GM23338 (cell line): Measurements from ENCODE around the gene CIT. TPM values are rescaled to one million over a fixed set of nuclear protein-coding genes. Genes with fewer than 3 reads are reported as not detected.

Source experiments
- ATAC-seq: fragments of 200-7000 bp; cut with Tn5 transposase; 3 replicates; pipeline ENCODE4 v1.9.1; 2020
- DNase-seq: peaks from one replicate; pipeline ENCODE4 v3.0.0-alpha.2; 2015; ENCODE audit warnings: low spot score
- H2AFZ ChIP-seq: fragments of 200-600 bp; sonication (generic); 2 replicates; pipeline ENCODE4 v1.8.0; 2016; ENCODE audit warnings: antibody characterized with exemption, mild to moderate bottlenecking, moderate library complexity
- H3F3A ChIP-seq: fragments of 200-600 bp; sonication (generic); replicated peaks from 2 replicates; pipeline ENCODE4 v1.8.0; 2017; ENCODE audit warnings: antibody characterized with exemption, mixed run types, low read depth
- H3K27ac ChIP-seq: fragments of 200-600 bp; sonication (generic); 2 replicates; pipeline ENCODE4 v1.6.1; 2016; ENCODE audit warnings: low read depth
- H3K27me3 ChIP-seq: fragments of 200-600 bp; sonication (generic); 2 replicates; pipeline ENCODE4 v1.8.0; 2016; ENCODE audit warnings: mild to moderate bottlenecking, mixed run types, moderate library complexity; ENCODE audit not compliant: insufficient read depth
- H3K36me3 ChIP-seq: fragments of 200-600 bp; sonication (generic); 2 replicates; pipeline ENCODE4 v1.8.0; 2016; ENCODE audit warnings: mild to moderate bottlenecking; ENCODE audit not compliant: insufficient read depth
- H3K4me1 ChIP-seq: fragments of 200-600 bp; sonication (generic); 2 replicates; pipeline ENCODE4 v1.8.0; 2016; ENCODE audit warnings: mild to moderate bottlenecking, moderate library complexity; ENCODE audit not compliant: insufficient read depth
- H3K4me2 ChIP-seq: fragments of 200-600 bp; sonication (generic); 2 replicates; pipeline ENCODE4 v1.7.1; 2017; ENCODE audit warnings: mixed run types
- H3K4me3 ChIP-seq: fragments of 200-600 bp; sonication (generic); 2 replicates; pipeline ENCODE4 v1.6.1; 2016; ENCODE audit warnings: mixed run types
- H3K79me2 ChIP-seq: fragments of 200-600 bp; sonication (generic); replicated peaks from 2 replicates; pipeline ENCODE4 v1.8.0; 2017; ENCODE audit warnings: mild to moderate bottlenecking; ENCODE audit not compliant: insufficient read depth
- H3K9me2 ChIP-seq: fragments of 200-600 bp; sonication (generic); 2 replicates; pipeline ENCODE4 v1.8.0; 2017; ENCODE audit not compliant: insufficient read depth
- H4K20me1 ChIP-seq: fragments of 200-600 bp; sonication (generic); replicated peaks from 2 replicates; pipeline ENCODE4 v1.8.0; 2017; ENCODE audit warnings: mild to moderate bottlenecking; ENCODE audit not compliant: insufficient read depth
- H3K27ac Mint-ChIP-seq: 2 replicates; pipeline ENCODE4 v1.8.0; 2020; ENCODE audit warnings: inconsistent platforms, mild to moderate bottlenecking, moderate library complexity, mixed read lengths
- H3K27me3 Mint-ChIP-seq: 3 replicates; pipeline ENCODE4 v1.8.0; 2022; ENCODE audit warnings: low read depth, mild to moderate bottlenecking, moderate library complexity, mixed read lengths, inconsistent platforms; ENCODE audit not compliant: insufficient read depth, poor library complexity
- H3K36me3 Mint-ChIP-seq: 3 replicates; pipeline ENCODE4 v1.8.0; 2021; ENCODE audit warnings: low read depth, mild to moderate bottlenecking, inconsistent platforms, moderate library complexity, mixed read lengths
- H3K4me1 Mint-ChIP-seq: 3 replicates; pipeline ENCODE4 v1.8.0; 2020; ENCODE audit warnings: mild to moderate bottlenecking, inconsistent platforms, mixed read lengths
- H3K4me3 Mint-ChIP-seq: 3 replicates; pipeline ENCODE4 v1.8.0; 2021; ENCODE audit warnings: moderate library complexity, mild to moderate bottlenecking, inconsistent platforms, mixed read lengths
- H3K9me3 Mint-ChIP-seq: 3 replicates; pipeline ENCODE4 v1.8.0; 2020; ENCODE audit warnings: moderate library complexity, mild to moderate bottlenecking, inconsistent platforms, mixed read lengths
- CREB1 ChIP-seq: fragments of 250-450 bp; sonication (Bioruptor Pico); IDR thresholded peaks from 2 replicates; pipeline ENCODE4 v1.5.0; 2020; ENCODE audit warnings: low read depth, mild to moderate bottlenecking, moderate library complexity
- ETS1 ChIP-seq: IDR thresholded peaks from 2 replicates; pipeline ENCODE4 v1.6.1; 2016; ENCODE audit warnings: antibody characterized with exemption
- EZH2 ChIP-seq: fragments of 200-600 bp; sonication (generic); IDR thresholded peaks from one replicate; pipeline ENCODE4 v1.8.0; 2017; ENCODE audit warnings: antibody characterized with exemption, mild to moderate bottlenecking, low read depth; ENCODE audit not compliant: unreplicated experiment
- EZH2phosphoT487 ChIP-seq: fragments of 200-600 bp; sonication (generic); IDR thresholded peaks from one replicate; pipeline ENCODE4 v1.8.1; 2018; ENCODE audit warnings: antibody characterized with exemption; ENCODE audit not compliant: unreplicated experiment
- JUNB ChIP-seq: IDR thresholded peaks from one replicate; pipeline ENCODE4 v1.6.1; 2016; ENCODE audit warnings: antibody characterized with exemption; ENCODE audit not compliant: unreplicated experiment
- NANOG ChIP-seq: IDR thresholded peaks from 2 replicates; pipeline ENCODE4 v1.6.1; 2016; ENCODE audit warnings: antibody characterized with exemption, borderline replicate concordance
- POLR2AphosphoS5 ChIP-seq: IDR thresholded peaks from 2 replicates; pipeline ENCODE4 v1.6.1; 2016; ENCODE audit warnings: antibody characterized with exemption, low read depth
- STAT1 ChIP-seq: IDR thresholded peaks from one replicate; pipeline ENCODE4 v1.6.1; 2016; ENCODE audit warnings: antibody characterized with exemption; ENCODE audit not compliant: unreplicated experiment
- ZNF114 ChIP-seq: fragments of 250-450 bp; sonication (Bioruptor Pico); IDR thresholded peaks from 2 replicates; pipeline ENCODE4 v1.5.0; 2020; ENCODE audit warnings: mild to moderate bottlenecking, moderate library complexity
- polyA plus RNA-seq: library from polyadenylated mRNA; unstranded; fragments of >200 nt; fragmentation: Nextera tagmentation; extraction: Ambion mirVana; gene quantifications from 2 replicates; pipeline ENCODE4 v1.2.1, GENCODE V29; 2016
- total RNA-seq: library from RNA; depleted of rRNA; stranded (reverse); fragments of >200 nt; shearing (Covaris generic); gene quantifications from 2 replicates; pipeline ENCODE4 v1.2.3, GENCODE V29; 2014
- TF ChIP-seq, protein P1 (sequence below): fragments of 250-450 bp; sonication (Bioruptor Pico); IDR thresholded peaks from 2 replicates; pipeline ENCODE4 v1.5.0; 2020; ENCODE audit warnings: mild to moderate bottlenecking, moderate library complexity
- TF ChIP-seq, protein P2 (sequence below), 2 experiments: fragments of 200-600 bp in 1 of 2; sonication (generic) in 1 of 2; conservative IDR thresholded peaks; 2 replicates each; pipeline versions ENCODE4 v1.5.1 to v1.6.1; 2016 to 2017; ENCODE audit warnings: antibody characterized with exemption in 2 of 2, low read depth in 2 of 2, mild to moderate bottlenecking in 2 of 2, moderate library complexity in 1 of 2

CIT gene
- total and polyA plus RNA-seq, 2 experiments from 2014 or later: 9.7 to 47.8 TPM

GRCh38 chr12:119712721-119713120 lies 164.4 kb downstream of the CIT start (continued):
- TF ChIP-seq, protein P1, sequence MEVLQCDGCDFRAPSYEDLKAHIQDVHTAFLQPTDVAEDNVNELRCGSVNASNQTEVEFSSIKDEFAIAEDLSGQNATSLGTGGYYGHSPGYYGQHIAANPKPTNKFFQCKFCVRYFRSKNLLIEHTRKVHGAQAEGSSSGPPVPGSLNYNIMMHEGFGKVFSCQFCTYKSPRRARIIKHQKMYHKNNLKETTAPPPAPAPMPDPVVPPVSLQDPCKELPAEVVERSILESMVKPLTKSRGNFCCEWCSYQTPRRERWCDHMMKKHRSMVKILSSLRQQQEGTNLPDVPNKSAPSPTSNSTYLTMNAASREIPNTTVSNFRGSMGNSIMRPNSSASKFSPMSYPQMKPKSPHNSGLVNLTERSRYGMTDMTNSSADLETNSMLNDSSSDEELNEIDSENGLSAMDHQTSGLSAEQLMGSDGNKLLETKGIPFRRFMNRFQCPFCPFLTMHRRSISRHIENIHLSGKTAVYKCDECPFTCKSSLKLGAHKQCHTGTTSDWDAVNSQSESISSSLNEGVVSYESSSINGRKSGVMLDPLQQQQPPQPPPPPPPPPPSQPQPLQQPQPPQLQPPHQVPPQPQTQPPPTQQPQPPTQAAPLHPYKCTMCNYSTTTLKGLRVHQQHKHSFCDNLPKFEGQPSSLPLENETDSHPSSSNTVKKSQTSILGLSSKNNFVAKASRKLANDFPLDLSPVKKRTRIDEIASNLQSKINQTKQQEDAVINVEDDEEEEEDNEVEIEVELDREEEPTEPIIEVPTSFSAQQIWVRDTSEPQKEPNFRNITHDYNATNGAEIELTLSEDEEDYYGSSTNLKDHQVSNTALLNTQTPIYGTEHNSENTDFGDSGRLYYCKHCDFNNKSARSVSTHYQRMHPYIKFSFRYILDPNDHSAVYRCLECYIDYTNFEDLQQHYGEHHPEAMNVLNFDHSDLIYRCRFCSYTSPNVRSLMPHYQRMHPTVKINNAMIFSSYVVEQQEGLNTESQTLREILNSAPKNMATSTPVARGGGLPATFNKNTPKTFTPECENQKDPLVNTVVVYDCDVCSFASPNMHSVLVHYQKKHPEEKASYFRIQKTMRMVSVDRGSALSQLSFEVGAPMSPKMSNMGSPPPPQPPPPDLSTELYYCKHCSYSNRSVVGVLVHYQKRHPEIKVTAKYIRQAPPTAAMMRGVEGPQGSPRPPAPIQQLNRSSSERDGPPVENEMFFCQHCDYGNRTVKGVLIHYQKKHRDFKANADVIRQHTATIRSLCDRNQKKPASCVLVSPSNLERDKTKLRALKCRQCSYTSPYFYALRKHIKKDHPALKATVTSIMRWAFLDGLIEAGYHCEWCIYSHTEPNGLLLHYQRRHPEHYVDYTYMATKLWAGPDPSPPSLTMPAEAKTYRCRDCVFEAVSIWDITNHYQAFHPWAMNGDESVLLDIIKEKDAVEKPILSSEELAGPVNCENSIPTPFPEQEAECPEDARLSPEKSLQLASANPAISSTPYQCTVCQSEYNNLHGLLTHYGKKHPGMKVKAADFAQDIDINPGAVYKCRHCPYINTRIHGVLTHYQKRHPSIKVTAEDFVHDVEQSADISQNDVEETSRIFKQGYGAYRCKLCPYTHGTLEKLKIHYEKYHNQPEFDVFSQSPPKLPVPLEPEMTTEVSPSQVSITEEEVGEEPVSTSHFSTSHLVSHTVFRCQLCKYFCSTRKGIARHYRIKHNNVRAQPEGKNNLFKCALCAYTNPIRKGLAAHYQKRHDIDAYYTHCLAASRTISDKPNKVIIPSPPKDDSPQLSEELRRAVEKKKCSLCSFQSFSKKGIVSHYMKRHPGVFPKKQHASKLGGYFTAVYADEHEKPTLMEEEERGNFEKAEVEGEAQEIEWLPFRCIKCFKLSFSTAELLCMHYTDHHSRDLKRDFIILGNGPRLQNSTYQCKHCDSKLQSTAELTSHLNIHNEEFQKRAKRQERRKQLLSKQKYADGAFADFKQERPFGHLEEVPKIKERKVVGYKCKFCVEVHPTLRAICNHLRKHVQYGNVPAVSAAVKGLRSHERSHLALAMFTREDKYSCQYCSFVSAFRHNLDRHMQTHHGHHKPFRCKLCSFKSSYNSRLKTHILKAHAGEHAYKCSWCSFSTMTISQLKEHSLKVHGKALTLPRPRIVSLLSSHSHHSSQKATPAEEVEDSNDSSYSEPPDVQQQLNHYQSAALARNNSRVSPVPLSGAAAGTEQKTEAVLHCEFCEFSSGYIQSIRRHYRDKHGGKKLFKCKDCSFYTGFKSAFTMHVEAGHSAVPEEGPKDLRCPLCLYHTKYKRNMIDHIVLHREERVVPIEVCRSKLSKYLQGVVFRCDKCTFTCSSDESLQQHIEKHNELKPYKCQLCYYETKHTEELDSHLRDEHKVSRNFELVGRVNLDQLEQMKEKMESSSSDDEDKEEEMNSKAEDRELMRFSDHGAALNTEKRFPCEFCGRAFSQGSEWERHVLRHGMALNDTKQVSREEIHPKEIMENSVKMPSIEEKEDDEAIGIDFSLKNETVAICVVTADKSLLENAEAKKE (CRISPR knock-in tag): no peak
- TF ChIP-seq ETS1 (no peak), ZNF114 (CRISPR knock-in tag) (no peak), JUNB (no peak)

DNA sequence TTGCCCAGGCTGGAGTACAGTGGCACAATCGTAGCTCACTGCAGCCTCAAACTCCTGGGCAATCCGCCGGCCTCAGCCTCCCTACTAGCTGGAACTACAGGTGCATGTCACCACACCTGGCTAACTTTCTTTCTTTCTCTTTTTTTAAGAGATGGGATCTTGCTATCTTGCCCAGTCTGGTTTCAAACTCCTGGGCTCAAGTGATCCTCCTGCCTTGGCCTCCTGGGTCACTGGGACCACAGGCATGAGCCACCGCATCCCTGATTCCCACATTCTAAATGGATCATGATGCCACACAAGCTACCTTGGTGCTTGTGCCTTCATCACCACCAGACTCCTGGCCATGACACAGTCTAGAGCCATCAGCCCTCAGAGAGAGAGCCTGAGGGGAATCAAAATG lies 165.4 kb downstream of the CIT start:
- Mint-ChIP-seq H3K9me3 (no peaks in the 10 kb centered on the region), H3K27me3 (peaks cover 2% of the 10 kb centered on the region), H3K4me3 (no peak overlapping the region), H3K27ac (no peak overlapping the region), H3K4me1 (no peaks in the 10 kb centered on the region; the same call in 2 of the 3 replicates), H3K36me3 (peaks cover 84% of the 10 kb centered on the region)
- H4K20me1 ChIP-seq: peaks cover 5% of the 10 kb centered on the region; the same call in 1 of the 2 replicates
- ATAC-seq (no peak), DNase-seq (no peak)
- H3F3A ChIP-seq: no peaks in the 10 kb centered on the region
- peaks cover 38% of the 10 kb centered on the region for H3K36me3 ChIP-seq
- no peaks in the 10 kb centered on the region for H3K79me2 ChIP-seq
- H3K4me3 ChIP-seq: no peak overlapping the region
- no peak for TF ChIP-seq EZH2phosphoT487
- TF ChIP-seq EZH2: no peak
- TF ChIP-seq ZNF114 (CRISPR knock-in tag): no peak
- no peak for TF ChIP-seq NANOG
- no peak for TF ChIP-seq ETS1
- TF ChIP-seq, protein P2, sequence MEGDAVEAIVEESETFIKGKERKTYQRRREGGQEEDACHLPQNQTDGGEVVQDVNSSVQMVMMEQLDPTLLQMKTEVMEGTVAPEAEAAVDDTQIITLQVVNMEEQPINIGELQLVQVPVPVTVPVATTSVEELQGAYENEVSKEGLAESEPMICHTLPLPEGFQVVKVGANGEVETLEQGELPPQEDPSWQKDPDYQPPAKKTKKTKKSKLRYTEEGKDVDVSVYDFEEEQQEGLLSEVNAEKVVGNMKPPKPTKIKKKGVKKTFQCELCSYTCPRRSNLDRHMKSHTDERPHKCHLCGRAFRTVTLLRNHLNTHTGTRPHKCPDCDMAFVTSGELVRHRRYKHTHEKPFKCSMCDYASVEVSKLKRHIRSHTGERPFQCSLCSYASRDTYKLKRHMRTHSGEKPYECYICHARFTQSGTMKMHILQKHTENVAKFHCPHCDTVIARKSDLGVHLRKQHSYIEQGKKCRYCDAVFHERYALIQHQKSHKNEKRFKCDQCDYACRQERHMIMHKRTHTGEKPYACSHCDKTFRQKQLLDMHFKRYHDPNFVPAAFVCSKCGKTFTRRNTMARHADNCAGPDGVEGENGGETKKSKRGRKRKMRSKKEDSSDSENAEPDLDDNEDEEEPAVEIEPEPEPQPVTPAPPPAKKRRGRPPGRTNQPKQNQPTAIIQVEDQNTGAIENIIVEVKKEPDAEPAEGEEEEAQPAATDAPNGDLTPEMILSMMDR (conservative IDR thresholded peaks at IDR 0.05; ENCODE audit: low read depth in 2 of 2): no peak
- TF ChIP-seq JUNB: no peak
- TF ChIP-seq STAT1: no peak
- TF ChIP-seq CREB1 (CRISPR knock-in tag): no peak
- no peak for TF ChIP-seq POLR2AphosphoS5
- H3K4me2 ChIP-seq: no peak overlapping the region
- H3K27me3 ChIP-seq: no peaks in the 10 kb centered on the region
- no peaks in the 10 kb centered on the region for H3K4me1 ChIP-seq
- H3K27ac ChIP-seq: no peak overlapping the region
- no peak overlapping the region for H2AFZ ChIP-seq
- no peaks in the 10 kb centered on the region for H3K9me2 ChIP-seq
